RPMI7951 (cell line): ENCODE measurements around the gene ALX4. TPM values are rescaled to one million over a fixed set of nuclear protein-coding genes. Genes with fewer than 3 reads are reported as not detected.
A peak's percentile ranks its signal among the peaks of the same experiment; 100 is the strongest.

Source experiments
- DNase-seq: peaks from one replicate; pipeline ENCODE4 v3.0.0-alpha.2; 2012; ENCODE audit warnings: low read depth
- total RNA-seq: library from RNA; depleted of rRNA; stranded (reverse); fragments of >200 nt; shearing (Covaris generic); gene quantifications from 2 replicates; pipeline ENCODE4 v1.2.3, GENCODE V29; 2014

Gene ALX4
- total RNA-seq, 1 experiment from 2014 or later: not detected

GRCh38 chr11:44335052-44335760, 25.3 kb upstream of the ALX4 start:
- no peak for DNase-seq

GRCh38 chr11:44334356-44335004, 24.5 kb upstream of the ALX4 start:
- no peak for DNase-seq

- DNase-seq: peak; percentile 44
Measured at GRCh38 chr11:44333271-44334218, 23.6 kb upstream of the ALX4 start.

- no peak for DNase-seq
Measured at GRCh38 chr11:44332665-44333064, 22.7 kb upstream of the ALX4 start.

GRCh38 chr11:44329472-44330230, 19.7 kb upstream of the ALX4 start:
- no peak for DNase-seq

- no peak for DNase-seq
Measured at GRCh38 chr11:44328138-44328660, 18.3 kb upstream of the ALX4 start.

GRCh38 chr11:44327730-44328129, 17.8 kb upstream of the ALX4 start:
- DNase-seq: peak; percentile 41

GRCh38 chr11:44326615-44327475, 16.9 kb upstream of the ALX4 start:
- DNase-seq: no peak

GRCh38 chr11:44325698-44326097, 15.8 kb upstream of the ALX4 start:
- no peak for DNase-seq

- DNase-seq: no peak
Measured at GRCh38 chr11:44324749-44325525, 15.0 kb upstream of the ALX4 start.

- DNase-seq: no peak
Measured at GRCh38 chr11:44324222-44324621, 14.3 kb upstream of the ALX4 start.

- no peak for DNase-seq
Measured at GRCh38 chr11:44322243-44322642, 12.3 kb upstream of the ALX4 start.

GRCh38 chr11:44321059-44321458, 11.1 kb upstream of the ALX4 start:
- DNase-seq: no peak

GRCh38 chr11:44320289-44320973, 10.5 kb upstream of the ALX4 start:
- no peak for DNase-seq

- no peak for DNase-seq
Measured at GRCh38 chr11:44319552-44320288, 9.8 kb upstream of the ALX4 start.

GRCh38 chr11:44319170-44319551, 9.2 kb upstream of the ALX4 start:
- no peak for DNase-seq

GRCh38 chr11:44318369-44318768, 8.4 kb upstream of the ALX4 start:
- no peak for DNase-seq

- DNase-seq: no peak
Measured at GRCh38 chr11:44316659-44317240, 6.8 kb upstream of the ALX4 start.
